Posterior cingulate gyrus (tissue), 11 donors: ENCODE data around the gene CA14.
"Not testable (repeated sequence)": the region's sequence is repeated elsewhere in the genome, so short reads cannot be mapped to it uniquely, and the experiment has no call there.

Experiments used
- DNase-seq, 10 donors: peaks; one replicate each; pipeline versions ENCODE4 v3.0.0 to v3.0.0-alpha.2; 2020 to 2021; ENCODE audit warnings: mixed read lengths in 3 of 10
- intact Hi-C: fragments of 100-400 bp; cut with DNase I; formaldehyde crosslinking; loops from one replicate; pipeline ENCODE4 v1.15.1; 2023

Gene CA14

GRCh38 chr1:150235294-150235851 is 22.2 kb upstream of the CA14 start:
- peak in 1 of 10 donors; percentile 29 for DNase-seq
- intact Hi-C loops, result loop anchor here (2.0 to 10.0 kb wide), 2 partner anchors 21 to 49 kb away; partner anchors contain the start of gene CIART

GRCh38 chr1:150235852-150236613 is 21.5 kb upstream of the CA14 start, which contains the start of gene ANP32E:
Gene ANP32E, minus strand, starts transcription at chr1:150236112. Its CDS starts 326 bp downstream, at chr1:150235786.
- intact Hi-C loops, result loop anchor here (2.0 to 10.0 kb wide), 2 partner anchors 21 to 49 kb away; partner anchors contain the start of gene CIART
- peak; percentile 79 to 98 (median 88) for DNase-seq

- intact Hi-C loops, result loop anchor here (10.0 kb wide), 1 partner anchor 48 kb away; the partner anchor contains the start of gene CIART
- no peak for DNase-seq
Observed at GRCh38 chr1:150236614-150237100, 20.9 kb upstream of the CA14 start.

- intact Hi-C loops, result loop anchor here (10.0 kb wide), 1 partner anchor 48 kb away; the partner anchor contains the start of gene CIART
- DNase-seq, result not testable (repeated sequence)
Observed at GRCh38 chr1:150237176-150237575, 20.4 kb upstream of the CA14 start.

- no peak for DNase-seq
- intact Hi-C loops, result loop anchor here (10.0 kb wide), 1 partner anchor 47 kb away; the partner anchor contains the start of gene CIART
Observed at GRCh38 chr1:150237746-150238145, 19.8 kb upstream of the CA14 start.

- intact Hi-C loops, result no loop called here
- DNase-seq, result no peak
Observed at GRCh38 chr1:150243003-150243402, 14.6 kb upstream of the CA14 start.

- DNase-seq, result no peak
- intact Hi-C loops, result no loop called here
Observed at GRCh38 chr1:150249936-150250335, 7.6 kb upstream of the CA14 start.

- DNase-seq, result no peak
- intact Hi-C loops, result no loop called here
Observed at GRCh38 chr1:150256198-150256553, 1.4 kb upstream of the CA14 start.

GRCh38 chr1:150256554-150257341 is 826 bp upstream of the CA14 start:
- intact Hi-C loops, result loop anchor here (1.0 kb wide), 1 partner anchor 25 kb away; no protein-coding TSS in a partner anchor
- peak in 9 of 10 donors; percentile 55 to 96 (median 79) for DNase-seq

- intact Hi-C loops, result no loop called here
- peak in 2 of 10 donors; percentile 47 to 49 for DNase-seq
Observed at GRCh38 chr1:150259217-150259616, 1.6 kb downstream of the CA14 start.

- DNase-seq, result no peak
- intact Hi-C loops, result no loop called here
Observed at GRCh38 chr1:150259758-150260669, 2.4 kb downstream of the CA14 start.

GRCh38 chr1:150261367-150261766 is 3.8 kb downstream of the CA14 start:
- intact Hi-C loops, result no loop called here

GRCh38 chr1:150262388-150263320 is 5.1 kb downstream of the CA14 start:
- no peak for DNase-seq
- intact Hi-C loops, result no loop called here

More at GRCh38 chr1:150261367-150261766, 3.8 kb downstream of the CA14 start:
- DNase-seq, result no peak

- intact Hi-C loops, result no loop called here
- DNase-seq, result no peak
Observed at GRCh38 chr1:150263549-150263948, 6.0 kb downstream of the CA14 start.

- no peak for DNase-seq
- intact Hi-C loops, result no loop called here
Observed at GRCh38 chr1:150267896-150268295, 10.3 kb downstream of the CA14 start.

GRCh38 chr1:150268340-150268704 is 10.7 kb downstream of the CA14 start:
- intact Hi-C loops, result no loop called here
- DNase-seq, result no peak

- intact Hi-C loops, result no loop called here
- DNase-seq, result peak; percentile 95 to 100 (median 98)
Observed at GRCh38 chr1:150268705-150269403, 11.3 kb downstream of the CA14 start, which contains the start of gene APH1A. Gene APH1A, minus strand, starts transcription at chr1:150269016. Its CDS starts 206 bp downstream, at chr1:150268810.

- intact Hi-C loops, result no loop called here
- DNase-seq, result no peak
Observed at GRCh38 chr1:150269451-150269850, 11.9 kb downstream of the CA14 start.
